Neural cell (in vitro differentiated cells): ENCODE results near the gene FARP1. TPM values are rescaled to one million over a fixed set of nuclear protein-coding genes. Genes with fewer than 3 reads are reported as not detected.

Experiments
- H2AFZ ChIP-seq: fragments of 200-600, 300-800 bp; sonication (generic), shearing (Covaris generic); 2 replicates; pipeline ENCODE4 v1.6.0; 2014; ENCODE audit warnings: low read depth, mild to moderate bottlenecking, antibody characterized with exemption, low read length, moderate library complexity
- H3F3A ChIP-seq: fragments of 200-600 bp; shearing (Covaris generic); 2 replicates; pipeline ENCODE4 v1.6.1; 2016; ENCODE audit warnings: mild to moderate bottlenecking, moderate library complexity, mixed read lengths, antibody characterized with exemption, low read length; ENCODE audit not compliant: insufficient read depth, poor library complexity, severe bottlenecking
- H3K27ac ChIP-seq: fragments of 200-600, 300-800 bp; sonication (generic), shearing (Covaris generic); 2 replicates; pipeline ENCODE4 v1.5.1; 2014; ENCODE audit warnings: mild to moderate bottlenecking, low read length, moderate library complexity
- H3K27me3 ChIP-seq: fragments of 300-800, 200-600 bp; sonication (generic), shearing (Covaris generic); 2 replicates; pipeline ENCODE4 v1.6.0; 2014; ENCODE audit warnings: mild to moderate bottlenecking, low read depth, low read length, moderate library complexity; ENCODE audit not compliant: insufficient read depth
- H3K36me3 ChIP-seq: fragments of 300-800, 200-600 bp; sonication (generic), shearing (Covaris generic); 2 replicates; pipeline ENCODE4 v1.5.1; 2014; ENCODE audit warnings: mild to moderate bottlenecking, antibody characterized with exemption, low read length, moderate library complexity; ENCODE audit not compliant: insufficient read depth
- H3K4me2 ChIP-seq: fragments of 300-800, 200-600 bp; sonication (generic), shearing (Covaris generic); 2 replicates; pipeline ENCODE4 v1.6.0; 2014; ENCODE audit warnings: mild to moderate bottlenecking, low read length
- H3K4me3 ChIP-seq: fragments of 300-800, 200-600 bp; sonication (generic), shearing (Covaris generic); 2 replicates; pipeline ENCODE4 v1.5.1; 2014; ENCODE audit warnings: mild to moderate bottlenecking, low read length, moderate library complexity
- H3K79me2 ChIP-seq: fragments of 200-600 bp; shearing (Covaris generic); replicated peaks from 2 replicates; pipeline ENCODE4 v1.6.0; 2014; ENCODE audit warnings: mild to moderate bottlenecking, low read length, moderate library complexity; ENCODE audit not compliant: insufficient read depth
- H3K9ac ChIP-seq: fragments of 300-800, 200-600 bp; sonication (generic), shearing (Covaris generic); 2 replicates; pipeline ENCODE4 v1.6.1; 2016; ENCODE audit warnings: mild to moderate bottlenecking, low read length, mixed read lengths
- H3K9me2 ChIP-seq: fragments of 200-600 bp; shearing (Covaris generic); 2 replicates; pipeline ENCODE4 v1.6.1; 2016; ENCODE audit warnings: mild to moderate bottlenecking, low read length, mixed read lengths; ENCODE audit not compliant: insufficient read depth
- H3K9me3 ChIP-seq: fragments of 200-600, 300-800 bp; sonication (generic), shearing (Covaris generic); 2 replicates; pipeline ENCODE4 v1.6.1; 2016; ENCODE audit warnings: mild to moderate bottlenecking, mixed run types, low read length, moderate library complexity, mixed read lengths
- H4K20me1 ChIP-seq: fragments of 200-600 bp; shearing (Covaris generic); 2 replicates; pipeline ENCODE4 v1.6.1; 2016; ENCODE audit warnings: mild to moderate bottlenecking, mixed run types; ENCODE audit not compliant: insufficient read depth
- EP300 ChIP-seq: fragments of 450-650 bp; conservative IDR thresholded peaks from 2 replicates; pipeline ENCODE4 v1.6.1; 2014; ENCODE audit warnings: antibody characterized with exemption, mild to moderate bottlenecking, moderate library complexity; ENCODE audit not compliant: poor library complexity, severe bottlenecking
- EZH2 ChIP-seq: fragments of 200-600, 300-800 bp; shearing (Covaris generic), sonication (generic); IDR thresholded peaks from 2 replicates; pipeline ENCODE4 v1.6.1; 2014; ENCODE audit warnings: antibody characterized with exemption, low read length, borderline replicate concordance, mild to moderate bottlenecking; ENCODE audit not compliant: insufficient read depth, poor library complexity, severe bottlenecking
- MXI1 ChIP-seq: fragments of 450-650 bp; conservative IDR thresholded peaks from 2 replicates; pipeline ENCODE4 v1.6.1; 2014; ENCODE audit warnings: antibody characterized with exemption, mild to moderate bottlenecking; ENCODE audit not compliant: poor library complexity, severe bottlenecking
- POLR2AphosphoS5 ChIP-seq: IDR thresholded peaks from 2 replicates; pipeline ENCODE4 v1.6.1; 2012
- RAD21 ChIP-seq: fragments of 450-650 bp; conservative IDR thresholded peaks from 2 replicates; pipeline ENCODE4 v1.6.1; 2014; ENCODE audit warnings: antibody characterized with exemption, mild to moderate bottlenecking, moderate library complexity
- SMC3 ChIP-seq: fragments of 450-650 bp; conservative IDR thresholded peaks from 2 replicates; pipeline ENCODE4 v1.6.1; 2014; ENCODE audit warnings: antibody characterized with exemption, mild to moderate bottlenecking, moderate library complexity; ENCODE audit not compliant: poor library complexity
- TAF1 ChIP-seq: IDR thresholded peaks from 2 replicates; pipeline ENCODE4 v1.6.1; 2012; ENCODE audit warnings: low read depth
- polyA plus RNA-seq: library from polyadenylated mRNA; depleted of rRNA; stranded (reverse); fragments of >200 nt; gene quantifications from 2 replicates; pipeline ENCODE4 v1.2.3, GENCODE V29; 2014
- TF ChIP-seq, protein P1 (sequence below): fragments of 450-650 bp; IDR thresholded peaks from 2 replicates; pipeline ENCODE4 v1.5.1; 2014; ENCODE audit warnings: antibody characterized with exemption, mild to moderate bottlenecking, moderate library complexity; ENCODE audit not compliant: poor library complexity, severe bottlenecking
- TF ChIP-seq, protein P2 (sequence below): IDR thresholded peaks from 2 replicates; pipeline ENCODE4 v1.6.1; 2012; ENCODE audit warnings: borderline replicate concordance

The FARP1 gene
- polyA plus RNA-seq, 1 donor from 2014 or later = 19.7 TPM

DNA sequence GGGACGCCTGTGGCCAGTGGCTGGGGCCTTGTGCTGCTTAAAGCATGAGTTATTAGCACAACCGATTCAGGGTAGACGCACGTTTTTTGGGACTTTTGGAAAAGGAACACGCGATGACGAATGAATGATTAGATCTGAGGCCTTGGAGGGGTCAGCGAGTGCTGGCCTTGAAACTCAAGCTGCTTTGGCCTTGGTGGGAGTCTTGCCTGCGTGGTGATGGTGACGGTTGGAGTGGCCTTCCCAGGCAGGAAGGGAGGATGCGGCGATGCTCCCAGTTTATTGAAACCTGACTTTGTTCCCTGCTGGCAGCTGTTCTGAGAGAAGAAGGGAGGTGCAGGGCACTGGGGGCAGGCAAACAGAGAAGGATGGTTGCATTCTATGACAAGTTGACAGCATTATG lies 97.2 kb downstream of the FARP1 start:
- Histone ChIP-seq H3F3A (no peaks in the 10 kb centered on the region), H3K79me2 (peaks cover 8% of the 10 kb centered on the region), H3K9ac (no peak overlapping the region), H3K27ac (no peak overlapping the region), H3K9me2 (no peaks in the 10 kb centered on the region), H3K4me3 (no peak overlapping the region), H3K9me3 (no peaks in the 10 kb centered on the region), H3K4me2 (no peak overlapping the region), H4K20me1 (no peaks in the 10 kb centered on the region), H3K27me3 (no peaks in the 10 kb centered on the region), H3K36me3 (no peaks in the 10 kb centered on the region), H2AFZ (no peak overlapping the region)
- TF ChIP-seq MXI1 (no peak), RAD21 (no peak)

DNA sequence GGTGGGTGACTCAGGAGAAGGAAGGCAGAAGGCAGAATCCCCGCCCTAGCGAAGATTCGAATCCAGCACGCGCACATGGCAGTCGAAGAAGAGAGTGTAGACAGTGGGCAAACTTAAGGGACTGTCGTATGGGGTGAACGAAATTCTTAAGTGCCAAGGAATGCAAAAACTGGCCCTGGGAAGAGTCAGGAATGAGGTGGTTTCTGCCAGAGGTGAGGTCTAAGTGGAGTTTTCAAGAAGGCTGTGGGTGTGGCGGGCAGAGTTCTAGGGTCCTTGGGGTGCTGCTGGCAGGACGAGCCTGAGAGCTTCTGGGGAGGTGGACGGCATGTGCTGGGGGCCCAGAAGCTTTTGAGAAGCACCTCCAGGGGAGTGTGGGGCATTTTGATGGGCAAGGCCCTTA lies 98.1 kb downstream of the FARP1 start:
- Histone ChIP-seq H3F3A (no peaks in the 10 kb centered on the region), H2AFZ (no peak overlapping the region), H3K9me2 (no peaks in the 10 kb centered on the region), H3K27ac (no peak overlapping the region), H3K36me3 (no peaks in the 10 kb centered on the region), H3K9ac (no peak overlapping the region), H3K4me2 (no peak overlapping the region), H3K27me3 (no peaks in the 10 kb centered on the region), H4K20me1 (no peaks in the 10 kb centered on the region), H3K9me3 (no peaks in the 10 kb centered on the region), H3K4me3 (no peak overlapping the region), H3K79me2 (peaks cover 6% of the 10 kb centered on the region)
- TF ChIP-seq SMC3 (no peak), POLR2AphosphoS5 (no peak)
- TF ChIP-seq, protein P1, sequence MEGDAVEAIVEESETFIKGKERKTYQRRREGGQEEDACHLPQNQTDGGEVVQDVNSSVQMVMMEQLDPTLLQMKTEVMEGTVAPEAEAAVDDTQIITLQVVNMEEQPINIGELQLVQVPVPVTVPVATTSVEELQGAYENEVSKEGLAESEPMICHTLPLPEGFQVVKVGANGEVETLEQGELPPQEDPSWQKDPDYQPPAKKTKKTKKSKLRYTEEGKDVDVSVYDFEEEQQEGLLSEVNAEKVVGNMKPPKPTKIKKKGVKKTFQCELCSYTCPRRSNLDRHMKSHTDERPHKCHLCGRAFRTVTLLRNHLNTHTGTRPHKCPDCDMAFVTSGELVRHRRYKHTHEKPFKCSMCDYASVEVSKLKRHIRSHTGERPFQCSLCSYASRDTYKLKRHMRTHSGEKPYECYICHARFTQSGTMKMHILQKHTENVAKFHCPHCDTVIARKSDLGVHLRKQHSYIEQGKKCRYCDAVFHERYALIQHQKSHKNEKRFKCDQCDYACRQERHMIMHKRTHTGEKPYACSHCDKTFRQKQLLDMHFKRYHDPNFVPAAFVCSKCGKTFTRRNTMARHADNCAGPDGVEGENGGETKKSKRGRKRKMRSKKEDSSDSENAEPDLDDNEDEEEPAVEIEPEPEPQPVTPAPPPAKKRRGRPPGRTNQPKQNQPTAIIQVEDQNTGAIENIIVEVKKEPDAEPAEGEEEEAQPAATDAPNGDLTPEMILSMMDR = no peak

DNA sequence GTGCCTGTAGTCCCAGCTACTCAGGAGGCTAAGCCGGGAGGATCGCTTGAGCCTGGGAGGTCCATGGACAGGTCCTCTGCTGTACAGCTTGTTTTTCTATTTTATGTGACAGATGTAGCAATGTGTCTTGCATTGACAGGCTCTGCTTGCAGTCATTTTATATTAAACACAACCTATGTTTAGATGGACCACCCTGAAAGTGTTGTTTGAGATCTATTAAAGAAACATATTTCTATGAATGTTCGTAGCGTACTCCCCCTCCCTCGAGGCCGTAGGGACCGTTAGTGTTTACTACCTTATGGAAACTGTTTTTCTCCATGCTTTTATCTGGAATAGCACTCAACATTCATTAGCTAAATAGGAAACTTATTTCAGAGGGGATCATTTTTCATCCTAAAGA lies 99.1 kb downstream of the FARP1 start:
- H3K9me2 ChIP-seq = no peaks in the 10 kb centered on the region
- H3F3A ChIP-seq = no peaks in the 10 kb centered on the region
- H3K4me2 ChIP-seq = no peak overlapping the region
- H3K27me3 ChIP-seq = no peaks in the 10 kb centered on the region
- TF ChIP-seq, protein P2, sequence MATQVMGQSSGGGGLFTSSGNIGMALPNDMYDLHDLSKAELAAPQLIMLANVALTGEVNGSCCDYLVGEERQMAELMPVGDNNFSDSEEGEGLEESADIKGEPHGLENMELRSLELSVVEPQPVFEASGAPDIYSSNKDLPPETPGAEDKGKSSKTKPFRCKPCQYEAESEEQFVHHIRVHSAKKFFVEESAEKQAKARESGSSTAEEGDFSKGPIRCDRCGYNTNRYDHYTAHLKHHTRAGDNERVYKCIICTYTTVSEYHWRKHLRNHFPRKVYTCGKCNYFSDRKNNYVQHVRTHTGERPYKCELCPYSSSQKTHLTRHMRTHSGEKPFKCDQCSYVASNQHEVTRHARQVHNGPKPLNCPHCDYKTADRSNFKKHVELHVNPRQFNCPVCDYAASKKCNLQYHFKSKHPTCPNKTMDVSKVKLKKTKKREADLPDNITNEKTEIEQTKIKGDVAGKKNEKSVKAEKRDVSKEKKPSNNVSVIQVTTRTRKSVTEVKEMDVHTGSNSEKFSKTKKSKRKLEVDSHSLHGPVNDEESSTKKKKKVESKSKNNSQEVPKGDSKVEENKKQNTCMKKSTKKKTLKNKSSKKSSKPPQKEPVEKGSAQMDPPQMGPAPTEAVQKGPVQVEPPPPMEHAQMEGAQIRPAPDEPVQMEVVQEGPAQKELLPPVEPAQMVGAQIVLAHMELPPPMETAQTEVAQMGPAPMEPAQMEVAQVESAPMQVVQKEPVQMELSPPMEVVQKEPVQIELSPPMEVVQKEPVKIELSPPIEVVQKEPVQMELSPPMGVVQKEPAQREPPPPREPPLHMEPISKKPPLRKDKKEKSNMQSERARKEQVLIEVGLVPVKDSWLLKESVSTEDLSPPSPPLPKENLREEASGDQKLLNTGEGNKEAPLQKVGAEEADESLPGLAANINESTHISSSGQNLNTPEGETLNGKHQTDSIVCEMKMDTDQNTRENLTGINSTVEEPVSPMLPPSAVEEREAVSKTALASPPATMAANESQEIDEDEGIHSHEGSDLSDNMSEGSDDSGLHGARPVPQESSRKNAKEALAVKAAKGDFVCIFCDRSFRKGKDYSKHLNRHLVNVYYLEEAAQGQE = no peak
- TF ChIP-seq TAF1 = no peak
- TF ChIP-seq SMC3 = no peak
- no peak for TF ChIP-seq POLR2AphosphoS5
- no peak for TF ChIP-seq RAD21
- TF ChIP-seq MXI1 = no peak
- no peak for TF ChIP-seq EZH2
- TF ChIP-seq, protein P1 = no peak
- TF ChIP-seq EP300 = no peak
- H3K79me2 ChIP-seq = peaks cover 6% of the 10 kb centered on the region
- no peak overlapping the region for H2AFZ ChIP-seq
- H3K27ac ChIP-seq = no peak overlapping the region
- no peak overlapping the region for H3K4me3 ChIP-seq
- H3K36me3 ChIP-seq = no peaks in the 10 kb centered on the region
- H3K9me3 ChIP-seq = no peaks in the 10 kb centered on the region
- H3K9ac ChIP-seq = no peak overlapping the region
- H4K20me1 ChIP-seq = no peaks in the 10 kb centered on the region
